ENCODE results near the gene KCTD20. TPM values are rescaled to one million over a fixed set of nuclear protein-coding genes. Genes with fewer than 3 reads are reported as not detected.

Gene KCTD20
- total and polyA plus RNA-seq, 9 of the 15 experiments (the other 6 are each of a cell fraction or from before 2014, with no cell fraction given) = 28.9 to 160 (median 70.6) TPM

GRCh38 chr6:36504982-36505381 lies 62.2 kb downstream of the KCTD20 start (continued):
- TF ChIP-seq, protein P1, sequence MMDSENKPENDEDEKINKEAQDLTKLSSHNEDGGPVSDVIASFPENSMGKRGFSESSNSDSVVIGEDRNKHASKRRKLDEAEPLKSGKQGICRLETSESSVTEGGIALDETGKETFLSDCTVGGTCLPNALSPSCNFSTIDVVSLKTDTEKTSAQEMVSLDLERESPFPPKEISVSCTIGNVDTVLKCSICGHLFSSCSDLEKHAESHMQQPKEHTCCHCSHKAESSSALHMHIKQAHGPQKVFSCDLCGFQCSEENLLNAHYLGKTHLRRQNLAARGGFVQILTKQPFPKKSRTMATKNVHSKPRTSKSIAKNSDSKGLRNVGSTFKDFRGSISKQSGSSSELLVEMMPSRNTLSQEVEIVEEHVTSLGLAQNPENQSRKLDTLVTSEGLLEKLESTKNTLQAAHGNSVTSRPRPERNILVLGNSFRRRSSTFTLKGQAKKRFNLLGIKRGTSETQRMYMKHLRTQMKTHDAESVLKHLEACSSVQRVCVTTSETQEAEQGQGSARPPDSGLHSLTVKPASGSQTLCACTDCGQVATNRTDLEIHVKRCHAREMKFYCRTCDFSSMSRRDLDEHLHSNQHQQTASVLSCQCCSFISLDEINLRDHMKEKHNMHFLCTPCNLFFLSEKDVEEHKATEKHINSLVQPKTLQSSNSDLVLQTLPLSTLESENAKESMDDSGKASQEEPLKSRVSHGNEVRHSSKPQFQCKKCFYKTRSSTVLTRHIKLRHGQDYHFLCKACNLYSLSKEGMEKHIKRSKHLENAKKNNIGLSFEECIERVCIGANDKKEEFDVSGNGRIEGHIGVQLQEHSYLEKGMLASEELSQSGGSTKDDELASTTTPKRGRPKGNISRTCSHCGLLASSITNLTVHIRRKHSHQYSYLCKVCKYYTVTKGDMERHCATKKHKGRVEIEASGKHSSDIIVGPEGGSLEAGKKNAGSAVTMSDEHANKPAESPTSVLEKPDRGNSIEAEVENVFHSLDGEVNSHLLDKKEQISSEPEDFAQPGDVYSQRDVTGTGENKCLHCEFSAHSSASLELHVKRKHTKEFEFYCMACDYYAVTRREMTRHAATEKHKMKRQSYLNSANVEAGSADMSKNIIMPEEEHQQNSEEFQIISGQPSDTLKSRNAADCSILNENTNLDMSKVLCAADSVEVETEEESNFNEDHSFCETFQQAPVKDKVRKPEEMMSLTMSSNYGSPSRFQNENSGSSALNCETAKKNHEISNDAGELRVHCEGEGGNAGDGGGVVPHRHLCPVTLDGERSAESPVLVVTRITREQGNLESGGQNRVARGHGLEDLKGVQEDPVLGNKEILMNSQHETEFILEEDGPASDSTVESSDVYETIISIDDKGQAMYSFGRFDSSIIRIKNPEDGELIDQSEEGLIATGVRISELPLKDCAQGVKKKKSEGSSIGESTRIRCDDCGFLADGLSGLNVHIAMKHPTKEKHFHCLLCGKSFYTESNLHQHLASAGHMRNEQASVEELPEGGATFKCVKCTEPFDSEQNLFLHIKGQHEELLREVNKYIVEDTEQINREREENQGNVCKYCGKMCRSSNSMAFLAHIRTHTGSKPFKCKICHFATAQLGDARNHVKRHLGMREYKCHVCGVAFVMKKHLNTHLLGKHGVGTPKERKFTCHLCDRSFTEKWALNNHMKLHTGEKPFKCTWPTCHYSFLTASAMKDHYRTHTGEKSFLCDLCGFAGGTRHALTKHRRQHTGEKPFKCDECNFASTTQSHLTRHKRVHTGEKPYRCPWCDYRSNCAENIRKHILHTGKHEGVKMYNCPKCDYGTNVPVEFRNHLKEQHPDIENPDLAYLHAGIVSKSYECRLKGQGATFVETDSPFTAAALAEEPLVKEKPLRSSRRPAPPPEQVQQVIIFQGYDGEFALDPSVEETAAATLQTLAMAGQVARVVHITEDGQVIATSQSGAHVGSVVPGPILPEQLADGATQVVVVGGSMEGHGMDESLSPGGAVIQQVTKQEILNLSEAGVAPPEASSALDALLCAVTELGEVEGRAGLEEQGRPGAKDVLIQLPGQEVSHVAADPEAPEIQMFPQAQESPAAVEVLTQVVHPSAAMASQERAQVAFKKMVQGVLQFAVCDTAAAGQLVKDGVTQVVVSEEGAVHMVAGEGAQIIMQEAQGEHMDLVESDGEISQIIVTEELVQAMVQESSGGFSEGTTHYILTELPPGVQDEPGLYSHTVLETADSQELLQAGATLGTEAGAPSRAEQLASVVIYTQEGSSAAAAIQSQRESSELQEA (IDR thresholded peaks at IDR 0.05; ENCODE audit: low read depth) = no peak
- no peak for TF ChIP-seq NFATC3 (IDR thresholded peaks at IDR 0.05)
